GM21381 (cell line): ENCODE data around the gene MOSPD3.
"Not testable (repeated sequence)": the region's sequence is repeated elsewhere in the genome, so short reads cannot be mapped to it uniquely, and the experiment has no call there.

Experiments used
- ATAC-seq: cut with Tn5 transposase; IDR thresholded peaks from one replicate; pipeline ENCODE4 v1.9.1; 2021; ENCODE audit warnings: mild to moderate bottlenecking, moderate library complexity; ENCODE audit not compliant: unreplicated experiment

Gene MOSPD3

DNA sequence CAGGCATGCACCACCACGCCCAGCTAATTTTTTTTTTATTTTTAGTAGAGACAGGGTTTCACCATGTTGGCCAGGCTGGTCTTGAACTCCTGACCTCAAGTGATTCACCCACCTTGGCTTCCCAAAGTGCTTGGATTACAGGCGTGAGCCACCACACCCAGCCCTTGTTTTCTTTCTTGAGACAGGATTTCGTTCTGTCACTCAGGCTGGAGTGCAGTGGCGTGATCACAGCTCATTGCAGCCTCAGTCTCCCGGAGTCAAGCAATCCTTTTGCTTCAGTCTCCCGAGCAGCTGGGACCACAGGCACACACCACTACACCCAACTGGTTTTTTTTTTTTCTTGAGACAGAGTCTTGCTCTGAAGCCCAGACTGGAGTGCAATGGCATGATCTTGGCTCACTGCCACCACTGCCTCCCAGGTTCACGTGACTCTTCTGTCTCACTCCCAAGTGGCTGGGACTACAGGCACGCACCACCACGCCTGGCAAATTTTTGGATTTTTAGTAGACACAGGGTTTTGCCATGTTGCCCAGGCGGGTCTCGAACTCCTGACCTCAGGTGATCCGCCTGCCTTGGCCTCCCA, 49.9 kb downstream of the MOSPD3 start:
- ATAC-seq: not testable (repeated sequence)
